GM12874 (cell line): ENCODE results near the gene KRT14.

Experiments used
- CTCF ChIP-seq: IDR thresholded peaks from 2 replicates; pipeline ENCODE4 v1.5.1; 2011; ENCODE audit warnings: low read depth, mild to moderate bottlenecking, control low read depth, low read length, moderate library complexity; ENCODE audit not compliant: insufficient read depth

The KRT14 gene

GRCh38 chr17:41578971-41579370, 7.7 kb downstream of the KRT14 start:
- no peak for TF ChIP-seq CTCF

GRCh38 chr17:41578538-41578937, 8.2 kb downstream of the KRT14 start:
- TF ChIP-seq CTCF = no peak

- TF ChIP-seq CTCF = no peak
These were observed 11.4 kb downstream of the KRT14 start for GRCh38 chr17:41575336-41575735.

- TF ChIP-seq CTCF = no peak
These were observed 14.9 kb downstream of the KRT14 start, which contains the start of gene KRT9 for GRCh38 chr17:41571561-41572434. Gene KRT9, minus strand, starts transcription at chr17:41572059. Its CDS starts 67 bp downstream, at chr17:41571992.

- no peak for TF ChIP-seq CTCF
These were observed 19.4 kb downstream of the KRT14 start for GRCh38 chr17:41567317-41567716.

- TF ChIP-seq CTCF = no peak
These were observed 21.4 kb downstream of the KRT14 start for GRCh38 chr17:41565338-41565737.

GRCh38 chr17:41563607-41564170, 23.0 kb downstream of the KRT14 start:
- TF ChIP-seq CTCF = no peak
